Duodenal mucosa (tissue), 2 donors: Measurements from ENCODE around the gene CARS1.

ENCODE experiments used
- H3K27ac ChIP-seq: one replicate; pipeline ENCODE4 v1.7.0; 2013; ENCODE audit warnings: low read depth, low read length
- H3K27me3 ChIP-seq, 2 donors: one replicate each; pipeline ENCODE4 v1.7.0; 2013; ENCODE audit warnings: low read length in 2 of 2, control low read depth in 1 of 2; ENCODE audit not compliant: insufficient read depth in 2 of 2, control insufficient read depth in 1 of 2
- H3K36me3 ChIP-seq, 2 donors: one replicate each; pipeline ENCODE4 v1.7.0; 2013; ENCODE audit warnings: low read length in 2 of 2, control low read depth in 1 of 2; ENCODE audit not compliant: insufficient read depth in 2 of 2, control insufficient read depth in 1 of 2
- H3K4me1 ChIP-seq, 2 donors: one replicate each; pipeline ENCODE4 v1.7.0; 2013; ENCODE audit warnings: low read length in 2 of 2, control low read depth in 1 of 2; ENCODE audit not compliant: insufficient read depth in 2 of 2, control insufficient read depth in 1 of 2
- H3K4me3 ChIP-seq, 2 donors: one replicate each; pipeline ENCODE4 v1.7.0; 2013; ENCODE audit warnings: low read length in 2 of 2, low read depth in 1 of 2
- H3K9ac ChIP-seq, 2 donors: one replicate each; pipeline ENCODE4 v1.7.0; 2013; ENCODE audit warnings: low read length in 2 of 2, low read depth in 1 of 2
- H3K9me3 ChIP-seq, 2 donors: one replicate each; pipeline ENCODE4 v1.7.0; 2013; ENCODE audit warnings: low read length in 2 of 2, control low read depth in 1 of 2; ENCODE audit not compliant: control insufficient read depth in 1 of 2

The CARS1 gene

DNA sequence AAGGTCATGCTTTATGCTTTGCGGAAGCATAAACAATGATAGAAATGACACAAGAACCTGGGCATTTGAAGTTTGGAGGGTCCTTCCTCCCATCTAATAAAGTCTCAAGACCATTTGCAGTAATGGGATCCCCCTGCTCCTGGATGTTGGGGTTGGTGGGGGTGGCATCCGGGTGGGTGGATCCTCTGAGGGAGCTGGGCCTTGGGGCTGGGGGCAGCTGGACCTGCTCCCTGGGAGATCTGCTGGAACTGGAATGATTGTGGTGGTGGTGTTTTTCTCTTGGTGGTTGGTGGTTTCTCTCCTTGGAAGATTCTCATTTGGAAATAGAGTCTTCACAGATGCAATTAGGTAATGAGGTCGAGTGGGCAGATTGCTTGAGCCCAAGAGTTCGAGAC lies 62.9 kb downstream of the CARS1 start:
- H3K4me3 ChIP-seq: no peak overlapping the region
- peaks cover 0 to 1% of the 10 kb centered on the region in 2 donors for H3K36me3 ChIP-seq
- H3K9ac ChIP-seq: no peak overlapping the region
- no peaks in the 10 kb centered on the region for H3K9me3 ChIP-seq
- H3K4me1 ChIP-seq: peaks cover 18 to 19% of the 10 kb centered on the region in 2 donors
- no peak overlapping the region for H3K27ac ChIP-seq
- no peaks in the 10 kb centered on the region for H3K27me3 ChIP-seq

DNA sequence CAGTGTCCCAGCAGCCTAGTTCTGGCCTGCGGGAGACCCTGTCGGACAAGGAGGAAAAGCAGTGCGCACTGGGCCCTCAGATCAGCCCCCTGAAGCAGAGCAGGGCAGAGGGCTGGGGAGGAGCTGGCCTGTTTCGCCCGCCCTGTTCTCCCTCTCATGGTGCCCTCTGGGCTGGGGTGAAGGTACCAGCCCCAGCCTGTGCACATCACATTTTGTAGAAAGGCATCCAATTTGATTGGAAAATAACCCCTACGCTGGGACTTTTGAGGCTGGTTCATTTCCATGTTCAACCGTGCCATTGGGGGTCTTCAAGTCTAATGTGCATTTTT lies 64.3 kb downstream of the CARS1 start:
- Histone ChIP-seq H3K36me3 (no peaks in the 10 kb centered on the region), H3K4me3 (peak overlapping the region; percentile 79 to 94), H3K27ac (no peak overlapping the region), H3K27me3 (no peaks in the 10 kb centered on the region), H3K9me3 (no peaks in the 10 kb centered on the region), H3K9ac (peak overlapping the region; percentile 32 to 70), H3K4me1 (peaks cover 31 to 33% of the 10 kb centered on the region in 2 donors)

DNA sequence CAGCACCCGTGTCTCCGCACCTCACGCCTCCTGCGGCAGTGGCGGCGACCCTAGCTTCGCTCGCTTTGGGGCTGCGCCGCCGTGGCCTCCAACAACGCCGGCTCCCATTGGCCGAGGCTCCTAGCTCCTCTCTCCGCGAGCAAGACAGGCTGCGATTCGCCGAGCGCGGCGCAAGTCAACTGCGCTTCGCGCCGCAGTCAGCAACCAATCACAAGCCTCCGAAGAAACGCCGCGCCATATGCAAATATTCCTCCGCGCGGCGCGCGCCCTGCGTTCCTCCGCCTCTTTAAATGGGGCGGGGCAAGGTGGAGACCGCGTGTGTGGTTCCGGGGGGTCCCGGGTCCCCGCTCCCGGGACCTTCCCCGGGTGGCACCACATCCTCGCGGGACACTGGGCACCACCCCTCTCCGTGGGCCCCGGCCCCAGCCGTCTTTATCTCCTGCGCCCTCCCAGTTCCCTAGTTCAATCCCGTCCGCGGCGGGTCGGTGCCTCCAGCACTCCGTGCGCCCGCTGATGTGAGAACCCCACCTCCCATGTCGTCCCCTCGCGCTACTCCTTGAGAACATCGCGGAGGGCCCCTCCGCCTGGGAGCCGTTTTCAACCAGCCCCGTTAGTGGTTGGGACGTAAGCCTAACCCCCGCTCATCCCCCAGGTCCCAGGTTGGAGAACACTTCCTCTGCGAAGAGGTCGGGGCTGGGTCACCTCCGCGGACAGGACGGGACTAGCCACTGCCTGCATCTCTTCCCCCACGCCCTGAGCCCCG lies 64.8 kb downstream of the CARS1 start, which contains the start of gene NAP1L4:
Gene NAP1L4 (minus strand): TSS at position 96 of the 763 bp plus-strand sequence. CDS start 13,109 bp downstream, outside the sequence.
- Histone ChIP-seq H3K9me3 (no peaks in the 10 kb centered on the region), H3K36me3 (no peaks in the 10 kb centered on the region), H3K27ac (peak within 1 kb of the TSS; percentile 94), H3K4me3 (peak within 1 kb of the TSS; percentile 84 to 94), H3K4me1 (peaks cover 35 to 38% of the 10 kb centered on the region in 2 donors), H3K27me3 (no peaks in the 10 kb centered on the region), H3K9ac (peak within 1 kb of the TSS; percentile 88 to 89)

DNA sequence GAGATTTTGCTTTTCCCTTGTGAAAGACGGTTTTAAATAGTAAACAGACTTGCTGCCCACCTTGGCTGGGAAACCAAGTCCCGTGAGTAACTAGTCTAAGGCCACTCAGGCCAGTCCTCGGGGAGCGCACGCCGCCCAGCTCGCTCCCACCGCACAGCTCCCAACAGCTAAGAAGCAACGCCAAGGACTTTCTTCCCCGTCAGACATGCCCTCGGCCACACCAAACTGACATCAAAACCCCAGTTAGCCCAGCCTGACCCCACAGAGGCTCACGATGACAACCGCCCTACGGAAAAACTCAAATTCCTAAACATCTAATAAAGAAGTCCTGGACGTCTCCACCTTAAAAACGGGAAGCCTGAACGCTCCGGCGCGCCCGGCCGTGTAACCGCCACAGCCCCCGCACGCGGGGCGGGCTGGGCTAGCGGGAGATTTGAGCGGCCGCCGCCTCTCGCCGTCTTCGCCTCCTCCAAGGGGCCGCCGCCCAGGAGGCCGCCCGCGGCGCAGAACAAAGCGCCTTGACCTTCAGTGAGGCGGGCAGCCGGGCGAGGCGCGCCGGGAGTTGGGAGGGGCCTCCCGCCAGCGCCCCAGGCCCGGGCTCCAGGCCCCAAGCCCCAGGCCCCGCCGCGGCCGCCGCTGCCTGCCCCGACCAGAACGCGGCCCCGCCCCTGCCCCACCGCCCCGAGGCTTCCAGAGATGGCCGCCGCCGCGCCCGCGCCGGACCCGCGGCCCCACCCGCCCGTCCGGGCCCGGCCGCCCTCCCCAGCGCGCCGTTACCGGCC lies 65.6 kb downstream of the CARS1 start:
- Histone ChIP-seq H3K9me3 (no peaks in the 10 kb centered on the region), H3K27ac (peak overlapping the region; percentile 94), H3K4me1 (peaks cover 35 to 38% of the 10 kb centered on the region in 2 donors), H3K27me3 (no peaks in the 10 kb centered on the region), H3K9ac (peak overlapping the region; percentile 88 to 89), H3K4me3 (peak overlapping the region; percentile 84 to 94), H3K36me3 (no peaks in the 10 kb centered on the region)

DNA sequence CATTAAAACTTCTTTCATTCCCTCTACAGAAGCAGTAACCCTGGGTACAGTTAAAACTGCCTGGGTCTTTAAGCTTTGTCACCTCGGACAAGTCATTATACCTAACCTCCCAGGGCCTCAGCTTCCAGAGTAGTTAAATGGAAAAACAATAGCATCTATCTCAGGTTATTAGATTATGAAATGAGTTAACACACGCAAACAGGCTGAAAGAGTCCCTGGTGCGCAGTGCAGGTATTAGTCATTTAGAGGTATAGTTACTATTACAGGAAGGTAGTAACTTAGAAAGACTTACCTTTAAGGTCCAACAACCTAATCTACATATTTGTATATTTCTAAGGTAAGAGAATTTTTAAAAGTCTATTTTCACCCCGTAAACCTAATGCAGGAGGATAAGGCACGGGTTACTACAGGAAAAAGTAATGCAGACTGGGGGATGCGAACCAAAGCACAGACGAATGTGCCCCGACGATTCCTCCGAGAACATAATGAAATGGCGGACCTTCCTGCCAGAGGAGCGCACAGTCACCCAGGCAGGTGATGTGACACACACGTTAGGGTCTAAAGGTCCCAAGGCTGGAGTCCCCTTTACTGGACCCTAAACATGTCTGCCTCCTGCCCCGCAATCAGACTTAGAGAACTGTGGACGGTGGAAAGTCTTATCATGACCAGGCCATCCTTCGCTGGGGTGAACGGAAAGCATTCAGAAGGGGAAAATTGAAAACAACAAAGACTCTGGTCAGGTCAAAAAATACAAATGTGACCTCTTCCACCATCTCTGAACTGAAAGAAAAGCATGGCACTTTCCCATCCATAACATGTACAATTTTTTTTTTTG lies 66.4 kb downstream of the CARS1 start:
- peak overlapping the region; percentile 88 to 89 for H3K9ac ChIP-seq
- H3K4me1 ChIP-seq: peaks cover 35 to 38% of the 10 kb centered on the region in 2 donors
- H3K9me3 ChIP-seq: no peaks in the 10 kb centered on the region
- peak overlapping the region; percentile 84 to 94 for H3K4me3 ChIP-seq
- H3K36me3 ChIP-seq: no peaks in the 10 kb centered on the region
- peak overlapping the region; percentile 94 for H3K27ac ChIP-seq
- no peaks in the 10 kb centered on the region for H3K27me3 ChIP-seq

DNA sequence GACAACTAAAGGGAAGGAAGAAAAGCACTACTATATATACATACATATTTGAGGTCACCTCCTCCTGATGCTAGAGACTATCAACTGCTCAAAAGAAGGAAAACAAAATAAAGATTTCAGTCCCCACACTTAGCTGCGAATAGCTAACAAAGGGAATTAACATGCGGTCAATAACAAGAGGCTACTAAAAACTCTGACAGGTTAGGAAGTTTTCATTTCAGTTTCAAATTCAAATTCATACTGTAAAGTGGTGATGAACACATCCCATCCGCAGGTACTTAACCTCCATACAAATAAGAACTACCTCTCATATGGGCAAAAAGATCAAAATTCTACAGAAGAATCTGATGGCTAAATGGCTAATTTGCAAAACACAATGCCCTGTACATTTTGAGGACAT lies 67.7 kb downstream of the CARS1 start:
- H3K36me3 ChIP-seq: peaks cover 0 to 2% of the 10 kb centered on the region in 2 donors
- H3K9me3 ChIP-seq: no peaks in the 10 kb centered on the region
- no peaks in the 10 kb centered on the region for H3K27me3 ChIP-seq
- H3K4me1 ChIP-seq: peaks cover 35 to 38% of the 10 kb centered on the region in 2 donors
- H3K9ac ChIP-seq: peak overlapping the region; percentile 88 to 89
- H3K27ac ChIP-seq: no peak overlapping the region
- H3K4me3 ChIP-seq: peak overlapping the region; percentile 84 to 94

DNA sequence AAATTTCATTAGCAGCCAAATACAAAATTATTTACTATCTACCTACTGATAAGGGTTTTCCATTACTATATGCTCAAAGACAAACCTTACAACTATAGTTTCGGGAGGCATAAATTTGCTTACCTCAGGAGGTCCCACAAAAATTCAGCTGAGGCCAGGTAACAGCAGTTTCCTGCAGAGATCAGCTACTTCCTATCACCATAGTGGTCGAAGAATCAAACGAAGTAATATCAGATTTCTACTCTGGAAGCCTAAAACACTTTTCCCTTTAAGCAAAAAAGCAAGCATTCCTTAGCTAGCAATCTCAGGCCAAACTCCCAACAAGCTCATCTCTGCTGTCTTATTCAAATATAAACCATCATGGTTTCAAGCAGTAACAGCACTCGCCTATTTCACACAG lies 68.2 kb downstream of the CARS1 start:
- Histone ChIP-seq H3K36me3 (peaks cover 0 to 4% of the 10 kb centered on the region in 2 donors), H3K4me1 (peaks cover 35 to 38% of the 10 kb centered on the region in 2 donors), H3K4me3 (peak overlapping the region; percentile 84 to 94), H3K9ac (peak overlapping the region; percentile 59 to 88), H3K27me3 (no peaks in the 10 kb centered on the region), H3K27ac (peak overlapping the region; percentile 27), H3K9me3 (no peaks in the 10 kb centered on the region)

DNA sequence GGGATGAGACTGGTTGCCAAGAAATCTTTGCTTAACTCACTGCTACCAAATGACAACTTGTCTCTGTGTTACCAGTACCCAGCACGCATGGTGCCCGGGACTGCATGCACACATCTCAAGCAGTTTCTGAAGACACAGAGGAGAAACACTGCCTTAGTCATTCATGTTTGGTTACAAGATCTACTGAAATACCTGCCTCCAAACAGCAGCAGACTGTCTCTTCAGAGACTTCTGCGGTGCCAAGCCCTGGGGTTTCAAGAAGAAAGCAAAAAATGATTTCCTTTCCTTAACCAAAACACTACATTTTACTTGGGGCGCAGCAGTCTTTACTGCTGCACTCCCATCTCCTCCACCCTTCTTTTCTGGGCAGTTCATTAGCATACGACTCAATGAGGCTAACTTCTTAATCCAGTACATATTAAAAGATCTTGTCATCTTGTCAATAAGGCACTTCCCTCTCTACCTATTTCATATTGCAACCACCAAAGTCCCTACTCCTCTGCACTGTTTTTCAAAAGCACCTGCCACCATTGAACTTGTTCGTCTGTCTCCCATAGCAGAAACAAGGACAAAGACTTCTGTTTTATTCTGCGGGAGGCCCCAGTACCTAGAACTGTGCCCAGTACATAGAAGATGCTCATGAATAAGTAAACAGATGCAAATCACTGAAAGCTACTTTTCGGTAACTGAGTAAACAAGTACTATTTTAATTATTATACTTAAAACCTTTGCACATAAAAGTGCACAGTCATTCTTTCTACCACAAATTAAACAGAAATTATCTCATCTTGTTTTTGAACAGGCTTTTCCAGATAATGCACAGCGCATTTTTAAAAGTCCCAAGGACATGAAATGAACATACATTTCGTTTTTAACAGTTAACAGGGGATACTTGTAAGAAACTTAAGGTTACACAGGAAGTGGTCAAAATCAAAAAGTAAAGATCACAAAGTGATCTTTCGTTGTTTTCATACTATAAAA lies 69.1 kb downstream of the CARS1 start:
- Histone ChIP-seq H3K4me1 (peaks cover 36 to 43% of the 10 kb centered on the region in 2 donors), H3K27ac (no peak overlapping the region), H3K4me3 (peak overlapping the region; percentile 84 to 94), H3K36me3 (peaks cover 0 to 4% of the 10 kb centered on the region in 2 donors), H3K9me3 (no peaks in the 10 kb centered on the region), H3K27me3 (no peaks in the 10 kb centered on the region), H3K9ac (peak overlapping the region; percentile 59 to 88)

DNA sequence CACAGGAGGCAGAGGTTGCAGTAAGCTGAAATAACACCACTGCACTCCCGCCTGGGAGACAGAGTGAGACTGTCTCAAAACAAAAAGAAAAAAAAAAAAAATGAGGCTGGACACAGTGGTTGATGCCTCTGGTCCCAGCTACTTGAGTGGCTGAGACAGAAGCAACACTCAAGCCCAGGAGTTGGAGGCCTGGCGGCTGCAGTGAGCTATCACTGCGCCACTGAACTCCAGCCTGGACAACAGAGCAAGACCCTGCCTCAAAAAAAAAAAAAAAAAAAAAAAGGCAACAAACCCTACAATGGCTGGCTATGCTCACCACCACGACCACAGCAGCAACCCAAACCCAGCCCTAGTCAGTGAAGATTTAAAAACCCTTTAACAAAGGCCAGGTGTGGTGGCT lies 73.3 kb downstream of the CARS1 start:
- H3K4me3 ChIP-seq: no peak overlapping the region
- peaks cover 23 to 31% of the 10 kb centered on the region in 2 donors for H3K4me1 ChIP-seq

More for the DNA sequence above, 73.3 kb downstream of the CARS1 start:
- Histone ChIP-seq H3K9me3 (no peaks in the 10 kb centered on the region), H3K27me3 (no peaks in the 10 kb centered on the region), H3K36me3 (peaks cover 0 to 11% of the 10 kb centered on the region in 2 donors), H3K27ac (no peak overlapping the region), H3K9ac (no peak overlapping the region)
